D341Med (cell line): ENCODE data around the gene VAPA.

Source experiments
- DNase-seq: peaks from one replicate; pipeline ENCODE4 v3.0.0; 2012; ENCODE audit warnings: low spot score

VAPA gene

DNA sequence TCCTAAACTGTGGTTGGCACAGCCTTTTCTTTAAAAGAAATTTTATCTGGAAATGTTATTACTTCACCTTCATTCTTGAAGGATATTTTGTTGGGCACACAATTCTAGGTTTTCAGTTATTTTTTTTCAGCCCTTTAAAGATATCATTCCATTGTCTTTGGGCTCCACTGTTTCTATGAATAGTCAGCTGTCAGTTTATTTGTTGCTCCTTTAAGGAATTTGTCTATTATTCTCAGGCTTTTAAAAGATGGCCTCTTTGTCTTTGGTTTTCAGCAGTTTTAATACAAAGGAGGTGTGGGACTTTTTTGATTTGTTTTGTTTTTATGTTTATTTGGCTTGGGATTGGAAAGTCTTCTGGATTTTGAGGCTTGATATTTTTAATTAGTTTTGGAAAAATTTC, 61.8 kb downstream of the VAPA start:
- no peak for DNase-seq

DNA sequence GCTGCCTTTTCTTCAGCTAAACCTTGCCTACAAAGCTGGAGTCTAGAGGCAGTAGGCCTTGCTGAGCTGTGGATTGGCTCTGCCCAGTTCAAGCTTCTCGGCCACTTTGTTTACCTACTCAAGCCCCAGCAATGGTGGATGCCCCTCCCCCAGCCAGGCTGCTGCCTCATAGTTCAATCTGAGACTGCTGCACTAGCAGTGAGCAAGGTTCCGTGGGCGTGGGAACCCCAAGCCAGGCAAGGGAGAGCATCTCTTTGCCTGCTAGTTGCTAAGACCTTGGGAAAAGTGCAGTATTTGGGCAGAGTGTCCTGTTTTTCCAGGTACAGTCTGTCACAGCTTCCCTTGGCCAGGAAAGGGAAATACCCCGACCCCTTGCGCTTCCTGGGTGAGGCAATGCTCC, 68.9 kb downstream of the VAPA start:
- no peak for DNase-seq

DNA sequence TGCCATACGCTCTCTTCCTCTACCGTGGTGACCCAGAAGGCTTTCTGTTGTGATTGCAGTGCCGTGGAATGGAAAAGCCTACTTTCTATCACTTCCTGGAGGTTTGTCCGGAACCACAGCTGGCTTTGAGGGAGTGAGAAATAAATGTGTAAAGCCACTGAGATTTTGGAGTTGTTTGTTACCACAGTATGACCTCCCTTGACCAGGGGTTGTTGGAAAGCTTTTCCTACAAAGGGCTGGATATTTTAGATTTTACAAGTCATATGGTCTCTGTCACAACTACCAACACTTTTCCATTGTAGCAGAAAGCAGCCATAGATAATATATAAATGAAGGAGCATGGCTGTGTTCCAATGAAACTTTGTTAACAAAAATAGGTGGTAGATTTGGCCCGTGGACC, 70.3 kb downstream of the VAPA start:
- DNase-seq, result no peak

DNA sequence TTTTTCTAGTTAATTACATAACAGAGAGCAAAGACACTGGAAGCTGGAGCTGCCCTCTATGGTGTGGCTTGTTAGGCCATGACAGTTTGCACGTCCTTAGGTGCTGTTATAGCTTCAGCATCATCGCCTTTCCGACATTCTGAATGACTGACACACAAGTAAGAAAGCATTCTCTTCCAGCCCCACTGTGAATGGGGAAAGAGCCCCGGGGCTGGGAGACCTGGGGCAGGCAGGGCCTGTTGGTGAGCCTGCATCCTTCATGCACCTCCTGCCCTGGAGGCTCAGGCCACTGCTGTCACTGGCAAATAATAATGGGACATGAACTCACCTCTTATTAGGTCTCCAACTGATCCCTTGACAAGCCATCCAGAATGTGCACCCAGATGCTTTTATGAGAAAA, 71.8 kb downstream of the VAPA start:
- no peak for DNase-seq

DNA sequence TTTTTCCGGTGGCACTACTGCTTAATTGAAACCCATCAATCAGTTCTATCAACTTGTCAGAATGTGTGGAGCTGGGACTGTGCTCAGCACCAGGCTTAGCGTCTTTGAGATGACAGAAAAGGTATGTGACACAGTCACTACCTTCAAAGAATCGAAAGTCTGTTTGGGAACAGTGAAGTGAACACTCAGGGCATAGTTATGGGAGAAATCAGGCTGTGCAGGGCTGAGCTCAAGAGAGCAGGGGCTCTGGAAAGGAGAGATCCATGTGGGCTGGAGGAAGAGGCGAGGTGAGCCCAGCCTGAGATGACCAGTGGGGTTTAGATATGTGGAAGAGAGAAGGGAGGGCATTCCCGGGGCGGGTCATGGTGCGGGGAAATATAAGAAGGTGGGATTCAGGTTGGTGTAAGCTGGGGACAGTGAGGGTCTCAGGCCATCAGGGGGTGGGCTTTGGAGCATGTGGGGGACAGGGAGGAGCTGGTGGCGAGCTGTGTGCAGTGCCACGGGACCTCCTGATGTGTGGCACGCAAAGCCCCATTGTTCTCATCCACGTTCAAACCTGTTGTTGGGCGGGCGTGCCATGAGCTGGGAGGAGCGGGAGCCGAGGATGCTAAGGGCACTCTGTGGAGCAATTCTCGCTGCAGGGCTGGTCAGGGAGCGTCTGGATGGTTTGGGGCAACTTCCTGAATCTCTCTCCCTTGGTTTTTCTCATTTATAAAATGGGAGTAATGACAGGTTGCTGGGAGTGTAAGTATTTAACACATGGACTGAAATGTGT, 72.5 kb downstream of the VAPA start:
- no peak for DNase-seq

DNA sequence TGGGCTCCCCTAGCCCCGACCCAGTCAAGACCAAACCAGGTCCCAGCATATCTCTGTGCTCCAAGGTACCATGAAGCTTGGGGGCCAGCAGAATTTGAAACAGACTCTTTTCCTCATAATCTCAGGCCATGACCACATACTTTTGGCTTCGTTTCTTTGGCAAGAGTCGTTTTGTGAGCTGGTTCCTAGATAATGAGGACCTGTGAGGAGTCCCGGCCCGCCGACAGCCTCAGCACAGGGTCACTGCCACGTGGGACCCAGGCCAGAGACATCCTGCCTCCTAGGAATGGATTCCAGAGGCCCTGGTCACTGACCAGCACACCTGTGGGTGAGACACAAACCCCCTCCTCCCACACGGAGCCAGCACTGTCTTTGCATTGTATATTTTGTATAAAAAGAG, 73.5 kb downstream of the VAPA start:
- no peak for DNase-seq

DNA sequence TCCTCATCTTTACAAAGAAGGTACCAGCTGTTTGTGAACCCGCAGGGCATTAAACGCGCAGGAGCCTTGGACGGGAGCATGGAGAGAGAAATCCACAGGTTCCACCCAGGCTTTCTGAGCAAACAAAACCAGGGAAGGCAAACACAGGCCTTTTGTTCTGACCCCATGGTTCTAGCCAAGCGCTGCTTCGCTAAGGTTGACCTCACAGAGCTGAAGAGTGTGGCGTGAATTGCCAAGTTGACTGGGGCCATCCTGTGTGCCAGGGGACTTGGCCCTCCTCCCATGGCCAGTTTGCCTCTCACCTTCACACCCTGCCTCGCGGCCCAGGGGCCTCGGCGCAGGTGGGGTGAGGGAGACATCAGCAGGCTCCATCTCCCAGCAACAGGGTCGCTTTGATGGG, 74.1 kb downstream of the VAPA start:
- DNase-seq, result no peak

DNA sequence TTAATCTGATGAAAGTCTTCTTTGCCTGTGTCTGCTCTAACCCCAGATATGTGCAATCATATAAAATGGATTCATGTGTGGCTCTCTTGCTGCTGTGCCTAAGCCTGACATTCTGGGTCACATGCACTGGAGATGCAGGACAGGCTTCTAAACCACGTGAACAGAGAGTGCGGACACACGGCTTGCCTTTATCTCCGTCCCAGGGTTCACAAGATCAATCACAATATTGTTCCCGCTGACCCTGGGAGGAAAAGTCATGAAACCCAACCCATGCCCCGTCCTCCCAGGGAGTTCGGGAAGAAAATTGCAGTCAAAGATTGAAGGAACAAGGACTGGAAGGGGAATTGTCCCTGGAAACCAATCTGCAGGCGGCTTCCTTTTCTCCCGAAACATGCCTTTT, 74.8 kb downstream of the VAPA start:
- DNase-seq, result no peak

DNA sequence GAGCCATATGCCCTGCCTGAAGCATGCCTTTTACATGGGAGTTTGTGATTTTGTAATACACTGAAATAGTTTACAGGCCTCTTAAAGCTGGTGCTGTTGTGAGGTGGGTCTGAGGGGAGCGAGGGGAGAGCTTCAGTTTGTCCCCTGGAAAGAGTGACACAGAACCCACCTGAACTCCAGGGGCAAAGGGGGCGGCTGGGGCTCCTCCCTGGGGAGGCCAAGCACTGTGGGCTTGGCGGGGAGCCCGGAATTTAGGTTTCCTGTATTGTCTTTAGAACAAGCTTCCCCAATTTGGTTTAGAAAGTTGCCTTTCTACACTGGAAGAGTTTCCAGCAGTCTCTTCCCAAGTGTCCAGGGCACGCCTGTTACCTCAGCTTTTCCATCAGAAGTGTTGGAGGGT, 75.7 kb downstream of the VAPA start:
- DNase-seq, result no peak

DNA sequence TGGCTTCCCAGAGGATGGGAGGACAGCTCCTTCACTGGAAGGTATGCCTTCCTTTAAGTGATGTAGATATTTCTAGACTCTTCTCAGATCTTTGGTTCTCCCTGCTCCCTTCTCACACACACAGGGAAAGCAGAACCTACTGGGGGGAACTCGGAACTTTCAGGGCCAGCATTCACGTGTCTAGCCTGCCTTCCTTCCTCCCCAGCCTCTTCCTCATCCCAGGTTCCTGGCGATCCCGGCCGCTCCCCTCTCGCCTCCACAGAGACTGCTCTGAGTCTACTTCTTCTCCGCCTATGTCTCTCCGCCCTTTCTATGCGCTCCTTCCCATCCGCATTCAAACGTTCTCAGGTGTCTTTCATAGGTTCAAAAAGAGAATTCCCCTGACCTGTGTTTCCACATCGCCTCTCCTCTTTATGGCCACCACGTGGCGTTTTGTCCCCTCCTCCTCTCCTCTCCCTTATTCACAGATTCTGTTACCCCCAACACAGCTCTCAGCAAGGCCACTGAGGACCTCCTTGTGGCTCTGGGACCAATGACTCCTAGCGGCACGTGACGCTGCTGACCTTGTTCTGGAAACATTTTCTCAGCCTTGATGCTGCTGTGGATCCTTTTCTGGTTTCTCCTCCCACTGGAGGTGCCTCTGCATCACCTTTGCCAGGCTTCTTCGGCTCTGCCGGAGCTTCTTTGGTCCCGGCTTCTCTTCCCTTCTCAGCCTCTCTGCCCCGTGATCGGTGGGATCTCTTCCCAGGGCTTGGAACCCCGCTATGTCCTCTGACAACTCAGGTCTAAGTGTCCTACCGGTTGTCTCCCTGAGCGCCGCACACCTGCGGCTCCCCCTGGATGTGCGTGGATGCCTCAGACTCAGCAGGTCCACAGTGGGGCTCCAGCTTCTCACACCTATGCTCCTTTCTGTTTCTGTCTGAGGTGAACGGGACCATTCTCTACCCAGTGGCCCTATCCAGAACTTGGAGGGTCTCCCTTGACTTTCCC, 77.5 kb downstream of the VAPA start:
- no peak for DNase-seq

DNA sequence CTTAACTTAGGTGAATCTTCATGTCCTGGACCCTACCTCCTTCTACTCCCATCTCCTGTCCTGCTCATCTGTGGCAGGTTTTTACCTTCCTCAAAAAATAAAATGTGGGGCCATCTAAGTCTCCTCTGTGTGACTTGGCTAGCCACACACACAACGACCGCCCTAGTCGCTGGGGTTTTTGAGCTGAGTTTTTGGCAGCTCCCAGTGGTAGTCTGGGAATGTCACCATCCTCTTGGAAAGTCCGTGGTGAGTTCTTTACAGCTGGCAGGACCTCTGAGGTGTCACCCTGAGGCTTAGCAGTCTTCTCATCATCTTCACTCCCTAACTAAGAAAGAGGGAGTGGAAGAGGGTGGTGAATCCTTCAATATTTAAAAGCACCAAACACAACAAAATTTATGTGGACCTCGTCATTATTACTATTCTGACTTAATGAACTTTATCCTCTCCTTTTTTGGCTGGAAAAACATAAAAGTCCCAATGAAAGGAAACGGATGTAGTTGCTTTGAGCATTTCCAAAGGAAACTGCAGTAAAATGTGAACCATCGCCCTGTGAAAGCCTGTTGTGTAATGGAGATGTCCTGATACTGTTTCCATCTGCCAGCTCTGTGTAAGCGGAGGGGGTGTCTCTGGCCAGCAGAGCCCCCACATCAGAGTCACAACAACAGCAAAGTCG, 78.6 kb downstream of the VAPA start:
- no peak for DNase-seq

DNA sequence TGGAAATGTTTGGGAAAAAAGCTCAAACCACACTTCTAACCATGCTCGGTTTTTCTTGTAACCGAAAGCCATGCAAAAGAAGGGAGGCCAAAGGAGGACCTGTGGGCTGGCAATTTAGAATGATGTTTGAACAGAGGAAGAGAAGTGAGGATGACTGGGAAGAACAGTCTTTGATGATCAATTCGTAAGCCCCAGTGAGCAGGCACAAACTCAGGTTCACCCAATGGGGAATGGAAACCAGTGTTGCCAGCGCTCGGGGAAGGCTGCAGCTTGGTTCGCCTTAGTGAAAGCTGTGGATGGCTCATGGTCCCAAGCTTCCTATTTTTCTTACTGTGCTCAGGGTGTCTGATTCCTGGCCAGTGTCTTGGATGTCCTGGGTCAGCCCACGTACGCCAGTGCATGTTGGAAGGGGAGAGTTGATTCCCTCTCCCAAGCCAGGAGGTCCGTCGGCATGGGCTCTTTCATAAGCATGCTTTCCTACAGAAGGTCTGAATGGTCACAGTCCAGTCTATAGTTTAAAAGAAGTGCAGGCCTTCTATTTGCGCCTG, 79.2 kb downstream of the VAPA start:
- no peak for DNase-seq

DNA sequence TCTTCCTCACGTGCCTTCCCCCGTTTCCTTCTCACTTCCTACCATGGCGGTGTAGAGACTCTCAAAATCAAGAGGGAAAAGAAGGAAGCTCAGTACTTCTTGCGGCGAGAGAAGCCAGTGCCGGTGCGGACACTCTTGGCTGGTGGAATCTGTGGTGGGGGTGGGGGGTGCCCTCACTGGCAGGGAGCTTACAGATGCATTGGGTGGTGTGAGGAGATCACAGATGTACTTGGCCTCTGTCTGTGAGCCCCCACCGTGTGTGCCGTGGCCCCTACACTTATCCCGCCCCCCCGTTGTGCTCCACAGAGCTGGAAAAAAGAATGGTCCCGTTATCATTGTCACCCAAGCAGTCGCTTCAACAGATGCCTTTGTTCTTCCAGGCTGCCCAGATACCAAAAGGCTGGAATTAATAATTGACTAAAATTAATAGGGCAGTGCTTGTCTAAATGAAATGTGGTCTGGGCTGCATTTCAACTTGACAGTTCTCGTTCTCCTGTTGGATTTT, 79.8 kb downstream of the VAPA start:
- DNase-seq, result no peak

DNA sequence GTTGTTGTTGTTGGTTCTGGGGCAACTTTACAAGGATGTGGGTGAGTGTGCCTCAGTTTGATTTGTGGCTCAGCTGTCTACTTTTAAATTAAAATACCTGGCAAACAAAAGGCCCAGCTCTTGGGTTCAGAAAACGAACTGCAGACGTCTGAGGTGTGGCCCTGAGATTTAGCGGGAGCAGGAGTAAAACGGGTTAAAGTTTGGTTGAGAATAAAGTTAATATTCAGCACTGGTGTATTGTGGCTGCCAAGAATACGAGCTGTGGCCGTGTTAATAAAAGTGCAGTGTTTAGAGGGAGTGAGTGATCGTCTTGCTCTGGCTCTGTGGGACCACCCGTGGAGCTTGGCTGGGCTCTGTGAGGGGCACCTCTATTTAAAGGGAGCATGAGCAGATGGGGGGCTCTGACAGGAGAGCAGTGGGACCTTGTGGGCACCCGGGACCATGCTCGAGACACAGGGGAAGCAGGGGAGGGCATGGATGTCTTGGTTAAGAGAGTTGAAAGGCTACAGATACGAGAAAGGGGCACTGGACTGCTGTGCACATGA, 80.3 kb downstream of the VAPA start:
- DNase-seq, result no peak

DNA sequence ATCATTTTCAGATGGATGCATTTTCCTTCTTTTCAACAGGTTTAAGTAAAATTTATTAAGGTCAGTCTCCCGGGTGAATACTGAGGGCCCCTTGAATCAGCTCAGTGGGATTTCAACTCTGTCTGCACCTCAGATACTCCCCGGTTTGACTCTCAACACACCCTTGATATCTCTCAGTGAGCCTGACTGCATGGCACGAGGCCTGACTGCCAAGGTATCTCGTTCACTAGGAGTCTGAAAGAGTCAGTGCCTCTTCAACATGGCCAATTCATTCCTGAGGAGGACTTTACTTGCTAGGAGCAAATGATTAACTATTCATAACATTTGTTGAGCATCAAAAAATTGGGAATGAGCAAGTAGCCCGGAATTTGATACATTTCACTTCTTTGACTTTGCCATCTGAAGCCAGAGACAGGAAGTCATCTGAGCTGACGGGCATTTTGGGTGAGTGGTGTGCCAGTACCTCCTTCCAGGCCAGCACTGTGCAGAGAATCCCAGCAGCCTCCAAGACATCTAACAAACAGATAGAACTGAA, 81.0 kb downstream of the VAPA start:
- DNase-seq, result no peak

DNA sequence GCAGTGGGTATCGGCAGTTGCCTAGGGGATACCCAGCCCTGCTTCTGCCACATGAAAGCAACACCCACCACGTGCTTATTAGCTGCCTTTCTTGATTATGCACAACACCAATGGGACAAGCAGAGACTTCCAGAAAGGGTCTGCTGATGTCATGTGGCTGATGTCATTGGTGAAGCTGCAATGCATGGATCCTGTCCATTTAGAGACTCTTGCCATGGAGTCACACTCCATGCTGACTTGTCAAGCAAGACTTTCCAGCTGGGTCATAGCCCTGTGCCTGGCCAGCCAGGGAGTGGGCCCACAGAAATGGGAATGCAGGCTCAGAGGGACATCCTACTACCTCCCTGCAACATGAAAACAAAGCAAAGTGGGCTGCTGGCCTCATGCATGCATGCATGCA, 81.8 kb downstream of the VAPA start:
- no peak for DNase-seq

DNA sequence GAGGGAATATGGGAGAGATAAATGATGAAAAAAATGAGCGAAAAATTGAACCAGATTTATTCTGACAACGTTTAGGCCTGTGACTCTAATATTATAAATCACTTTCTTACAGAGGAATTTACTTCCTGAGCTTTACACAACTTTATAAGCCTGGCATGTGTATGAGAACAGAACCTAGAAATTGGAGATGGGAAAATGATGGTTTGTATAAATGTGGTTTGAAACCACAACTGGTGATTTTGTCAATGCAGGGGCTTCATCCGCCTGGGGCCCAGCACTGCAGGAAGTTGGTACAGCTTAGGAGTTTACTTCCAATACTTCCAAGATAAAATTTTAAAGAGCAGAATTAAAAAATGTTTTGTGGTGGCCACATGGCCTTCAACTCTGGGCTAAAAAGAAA, 82.3 kb downstream of the VAPA start:
- DNase-seq, result no peak

DNA sequence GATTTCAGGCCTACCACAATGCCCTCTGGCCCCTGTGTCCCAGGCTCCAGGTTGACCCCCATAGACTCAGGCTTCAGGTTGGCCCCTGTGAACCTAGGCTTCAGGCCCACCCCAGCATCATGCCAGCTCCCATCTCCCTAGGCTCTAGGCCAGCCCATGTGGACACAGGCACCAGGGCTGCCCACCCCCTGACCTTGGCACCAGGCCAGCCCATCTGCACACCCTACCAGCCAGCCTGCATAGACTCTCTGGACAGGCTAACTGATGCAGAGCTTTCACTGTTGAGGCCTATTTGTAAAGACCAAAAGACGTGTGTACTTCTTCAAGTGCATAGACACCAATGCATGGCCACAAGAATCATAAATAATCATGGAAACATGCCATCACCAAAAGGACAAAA, 83.9 kb downstream of the VAPA start:
- no peak for DNase-seq

DNA sequence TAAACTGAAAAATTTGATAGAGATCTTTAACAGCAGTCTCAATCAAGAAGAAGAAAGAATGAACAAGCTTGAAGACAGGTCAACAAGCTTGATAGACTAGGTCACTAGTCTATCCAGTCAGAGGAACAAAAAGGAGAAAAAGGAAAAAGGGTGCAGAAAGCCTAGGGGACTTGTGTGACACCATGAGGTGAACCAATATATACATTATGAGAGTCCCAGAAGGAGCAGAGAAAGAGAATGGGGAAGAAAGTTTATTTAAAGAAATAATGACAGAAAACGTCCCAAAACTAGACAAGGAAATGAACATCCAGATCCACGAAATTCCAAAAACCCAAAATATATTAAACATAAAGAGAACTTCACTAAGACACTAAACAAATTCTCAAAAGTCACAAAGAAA, 84.5 kb downstream of the VAPA start:
- DNase-seq, result no peak

DNA sequence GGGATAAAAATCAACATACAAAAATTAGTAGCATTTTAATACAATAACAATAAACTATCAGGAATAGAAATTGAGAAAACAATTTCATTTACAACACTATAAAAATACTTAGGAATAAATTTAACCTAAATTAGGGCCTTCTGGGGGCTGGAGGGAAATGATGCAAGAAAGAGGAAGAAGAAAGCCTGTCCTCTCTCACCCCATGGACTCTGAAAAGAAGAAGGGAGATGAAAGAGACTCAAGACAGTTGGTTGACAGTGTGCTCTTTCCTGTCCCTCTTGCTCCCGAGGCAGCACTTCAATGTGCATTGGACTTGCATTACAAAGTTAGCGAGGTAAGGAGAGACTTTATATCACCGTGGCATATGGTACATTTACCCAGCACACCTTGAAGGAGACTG, 88.5 kb downstream of the VAPA start:
- DNase-seq, result no peak

DNA sequence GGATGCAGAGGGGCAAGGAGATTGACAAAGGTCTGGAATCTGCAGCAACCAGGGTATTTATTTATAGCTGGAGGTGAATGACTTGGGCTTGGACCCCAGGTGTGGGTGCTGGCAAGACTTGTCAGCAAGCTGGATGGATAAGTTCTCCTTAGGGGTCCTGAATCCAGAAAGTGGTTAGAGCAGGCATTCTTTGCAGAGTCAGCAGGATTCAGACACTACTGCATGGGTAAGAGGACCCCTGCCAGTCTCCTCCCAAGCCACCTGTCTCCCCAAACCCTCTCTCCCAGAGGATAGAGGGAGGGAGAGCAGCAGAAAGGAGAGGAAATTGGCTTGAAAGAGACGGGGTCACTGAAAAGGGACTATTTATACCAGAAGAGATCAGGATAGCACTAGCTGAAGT, 89.5 kb downstream of the VAPA start:
- no peak for DNase-seq

DNA sequence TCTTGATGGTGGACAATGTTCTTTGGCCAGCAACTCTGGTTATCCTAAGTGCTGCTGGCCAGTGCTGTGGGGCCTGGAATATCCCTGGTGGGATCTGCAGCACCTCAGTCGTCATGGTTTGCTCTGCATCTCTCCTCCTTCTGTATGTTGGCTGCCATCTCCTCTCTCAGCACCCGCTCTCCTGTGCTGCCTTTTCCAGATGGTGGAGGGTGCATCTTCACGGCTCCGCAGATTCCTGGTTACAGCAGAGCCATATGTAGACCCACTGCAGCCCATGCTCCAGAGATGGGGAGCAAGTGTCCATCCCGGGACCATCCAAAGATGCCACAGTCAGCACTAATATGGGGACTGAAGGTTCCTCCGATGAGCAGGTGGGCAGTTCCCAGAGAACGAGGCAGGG, 90.0 kb downstream of the VAPA start:
- no peak for DNase-seq
